GM23248 (cell line): ENCODE data around the gene EFCAB13. TPM values are rescaled to one million over a fixed set of nuclear protein-coding genes. Genes with fewer than 3 reads are reported as not detected.

Experiments
- DNase-seq: peaks from one replicate; pipeline ENCODE4 v3.0.0-alpha.2; 2015
- H2AFZ ChIP-seq: fragments of 200-600 bp; sonication (generic); 2 replicates; pipeline ENCODE4 v1.6.1; 2016; ENCODE audit warnings: antibody characterized with exemption
- H3F3A ChIP-seq: fragments of 200-600 bp; sonication (generic); 2 replicates; pipeline ENCODE4 v1.6.1; 2016; ENCODE audit warnings: mild to moderate bottlenecking, antibody characterized with exemption, mixed run types; ENCODE audit not compliant: insufficient read depth
- H3K27ac ChIP-seq: fragments of 200-600 bp; sonication (generic); 2 replicates; pipeline ENCODE4 v1.5.1; 2016; ENCODE audit warnings: mild to moderate bottlenecking
- H3K27me3 ChIP-seq: fragments of 200-600 bp; sonication (generic); replicated peaks from 2 replicates; pipeline ENCODE4 v1.6.1; 2016; ENCODE audit warnings: mild to moderate bottlenecking; ENCODE audit not compliant: insufficient read depth
- H3K36me3 ChIP-seq: fragments of 200-600 bp; sonication (generic); 2 replicates; pipeline ENCODE4 v1.6.1; 2016; ENCODE audit warnings: low read depth, mild to moderate bottlenecking
- H3K4me1 ChIP-seq: fragments of 200-600 bp; sonication (generic); 2 replicates; pipeline ENCODE4 v1.6.1; 2016; ENCODE audit warnings: mild to moderate bottlenecking; ENCODE audit not compliant: insufficient read depth
- H3K4me2 ChIP-seq: fragments of 200-600 bp; sonication (generic); one replicate; pipeline ENCODE4 v1.6.1; 2016; ENCODE audit warnings: mild to moderate bottlenecking; ENCODE audit not compliant: unreplicated experiment
- H3K4me3 ChIP-seq: fragments of 200-600 bp; sonication (generic); 2 replicates; pipeline ENCODE4 v1.5.1; 2016; ENCODE audit warnings: mild to moderate bottlenecking
- H3K79me2 ChIP-seq: fragments of 200-600 bp; sonication (generic); 2 replicates; pipeline ENCODE4 v1.6.1; 2016; ENCODE audit warnings: mild to moderate bottlenecking; ENCODE audit not compliant: insufficient read depth
- H3K9ac ChIP-seq: fragments of 200-600 bp; sonication (generic); 2 replicates; pipeline ENCODE4 v1.6.1; 2016; ENCODE audit warnings: mild to moderate bottlenecking
- H3K9me2 ChIP-seq: fragments of 200-600 bp; sonication (generic); 2 replicates; pipeline ENCODE4 v1.6.1; 2016; ENCODE audit warnings: mixed run types, mild to moderate bottlenecking, moderate library complexity; ENCODE audit not compliant: insufficient read depth
- H3K9me3 ChIP-seq: fragments of 200-600 bp; sonication (generic); one replicate; pipeline ENCODE4 v1.6.1; 2017; ENCODE audit warnings: low read depth
- H4K20me1 ChIP-seq: fragments of 200-600 bp; sonication (generic); 2 replicates; pipeline ENCODE4 v1.6.0; 2016; ENCODE audit not compliant: insufficient read depth
- EZH2 ChIP-seq: fragments of 200-600 bp; sonication (generic); IDR thresholded peaks from 2 replicates; pipeline ENCODE4 v1.6.1; 2018; ENCODE audit warnings: antibody characterized with exemption, mild to moderate bottlenecking; ENCODE audit not compliant: insufficient read depth, poor library complexity, severe bottlenecking
- EZH2phosphoT487 ChIP-seq: fragments of 200-600 bp; sonication (generic); IDR thresholded peaks from 2 replicates; pipeline ENCODE4 v1.6.1; 2018; ENCODE audit warnings: antibody characterized with exemption, moderate library complexity, mild to moderate bottlenecking, low read depth; ENCODE audit not compliant: insufficient read depth
- WGBS, 2 experiments: methylation state at CpG; one replicate each; pipeline ENCODE4 v1.1.6; 2015 to 2017; ENCODE audit warnings: low lambda C conversion rate in 2 of 2, low coverage in 1 of 2; ENCODE audit errors: missing lambda C conversion rate in 2 of 2; 5-methylcytosine and 5-hydroxymethylcytosine counted together
- in situ Hi-C: fragments of 300-500 bp; cut with MboI; formaldehyde crosslinking; loops from 2 replicates; pipeline ENCODE4 v1.15.0; 2020
- polyA plus RNA-seq: library from polyadenylated mRNA; unstranded; fragments of >200 nt; fragmentation: Nextera tagmentation; extraction: Ambion mirVana; gene quantifications from 2 replicates; pipeline ENCODE4 v1.2.1, GENCODE V29; 2016
- total RNA-seq: library from RNA; depleted of rRNA; stranded (reverse); fragments of >200 nt; shearing (Covaris generic); gene quantifications from 2 replicates; pipeline ENCODE4 v1.2.3, GENCODE V29; 2014

The EFCAB13 gene
- total and polyA plus RNA-seq, 2 experiments from 2014 or later = 0.98 to 1.4 TPM

DNA sequence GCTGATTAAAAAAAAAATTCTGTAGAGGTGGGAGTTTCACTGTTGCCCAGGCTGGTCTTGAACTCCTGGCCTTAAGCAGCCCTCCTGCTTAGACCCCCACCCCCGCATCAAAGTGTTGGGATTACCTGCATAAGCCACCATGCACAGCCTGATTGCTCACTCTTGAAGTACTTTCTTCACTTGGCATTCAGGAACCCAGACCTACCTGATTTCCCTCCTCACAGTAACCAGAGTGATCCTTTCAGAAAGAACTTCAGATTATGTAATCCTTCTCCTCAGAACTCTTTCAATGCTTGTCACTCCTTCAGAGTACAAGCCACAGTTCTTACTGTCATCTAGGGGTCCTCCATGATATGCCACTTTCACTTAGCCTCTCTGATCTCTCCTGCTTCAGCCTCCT, 1.4 kb downstream of the EFCAB13 start:
- Histone ChIP-seq H3K36me3 (no peaks in the 10 kb centered on the region), H3K9me2 (no peaks in the 10 kb centered on the region), H3K9ac (no peak overlapping the region), H3K9me3 (no peaks in the 10 kb centered on the region), H3K79me2 (no peaks in the 10 kb centered on the region), H2AFZ (no peak overlapping the region), H4K20me1 (no peaks in the 10 kb centered on the region), H3K27ac (no peak overlapping the region), H3K4me1 (no peaks in the 10 kb centered on the region), H3F3A (peaks cover 15% of the 10 kb centered on the region), H3K4me3 (no peak overlapping the region; the same call in 1 of the 2 replicates), H3K27me3 (no peaks in the 10 kb centered on the region), H3K4me2 (no peak overlapping the region)
- DNase-seq = no peak
- in situ Hi-C loops = no loop called here
- 40 to 73% methylated on average over 1 of the region's 1 CpG for WGBS, 2 experiments
- TF ChIP-seq EZH2phosphoT487 (no peak), EZH2 (no peak)

DNA sequence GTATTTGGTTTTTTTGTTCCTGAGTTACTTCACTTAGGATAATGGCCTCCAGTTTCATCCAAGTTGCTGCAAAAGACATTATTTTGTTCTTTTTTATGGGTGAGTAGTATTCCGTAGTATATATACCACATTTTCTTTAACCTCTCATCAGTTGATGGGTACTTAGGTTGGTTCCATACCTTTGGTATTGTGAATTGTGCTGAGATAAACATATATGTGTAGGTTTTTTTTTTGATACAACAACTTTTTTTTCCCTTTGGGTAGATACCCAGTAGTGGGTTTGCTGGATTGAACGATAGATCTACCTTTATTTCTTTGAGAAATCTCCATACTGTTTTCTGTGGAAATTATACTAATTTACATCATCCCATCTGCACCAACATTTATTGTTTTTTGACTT, 6.8 kb downstream of the EFCAB13 start:
- H3K9ac ChIP-seq = no peak overlapping the region
- no peak overlapping the region for H3K27ac ChIP-seq
- WGBS, 2 experiments = 92 to 96% methylated on average over 2 of the region's 2 CpGs
- no peaks in the 10 kb centered on the region for H3K4me1 ChIP-seq
- H4K20me1 ChIP-seq = no peaks in the 10 kb centered on the region
- TF ChIP-seq EZH2 (no peak), EZH2phosphoT487 (no peak)
- H2AFZ ChIP-seq = no peak overlapping the region
- no peak overlapping the region for H3K4me3 ChIP-seq
- no peaks in the 10 kb centered on the region; the same call in 1 of the 2 replicates for H3K36me3 ChIP-seq
- no peak for DNase-seq
- H3F3A ChIP-seq = no peaks in the 10 kb centered on the region
- no peaks in the 10 kb centered on the region for H3K9me3 ChIP-seq
- no peak overlapping the region for H3K4me2 ChIP-seq
- no peaks in the 10 kb centered on the region for H3K79me2 ChIP-seq
- no peaks in the 10 kb centered on the region for H3K27me3 ChIP-seq
- H3K9me2 ChIP-seq = no peaks in the 10 kb centered on the region
- in situ Hi-C loops = no loop called here

- in situ Hi-C loops = no loop called here
These were observed 8.5 kb downstream of the EFCAB13 start for GRCh38 chr17:47332287-47332686.

DNA sequence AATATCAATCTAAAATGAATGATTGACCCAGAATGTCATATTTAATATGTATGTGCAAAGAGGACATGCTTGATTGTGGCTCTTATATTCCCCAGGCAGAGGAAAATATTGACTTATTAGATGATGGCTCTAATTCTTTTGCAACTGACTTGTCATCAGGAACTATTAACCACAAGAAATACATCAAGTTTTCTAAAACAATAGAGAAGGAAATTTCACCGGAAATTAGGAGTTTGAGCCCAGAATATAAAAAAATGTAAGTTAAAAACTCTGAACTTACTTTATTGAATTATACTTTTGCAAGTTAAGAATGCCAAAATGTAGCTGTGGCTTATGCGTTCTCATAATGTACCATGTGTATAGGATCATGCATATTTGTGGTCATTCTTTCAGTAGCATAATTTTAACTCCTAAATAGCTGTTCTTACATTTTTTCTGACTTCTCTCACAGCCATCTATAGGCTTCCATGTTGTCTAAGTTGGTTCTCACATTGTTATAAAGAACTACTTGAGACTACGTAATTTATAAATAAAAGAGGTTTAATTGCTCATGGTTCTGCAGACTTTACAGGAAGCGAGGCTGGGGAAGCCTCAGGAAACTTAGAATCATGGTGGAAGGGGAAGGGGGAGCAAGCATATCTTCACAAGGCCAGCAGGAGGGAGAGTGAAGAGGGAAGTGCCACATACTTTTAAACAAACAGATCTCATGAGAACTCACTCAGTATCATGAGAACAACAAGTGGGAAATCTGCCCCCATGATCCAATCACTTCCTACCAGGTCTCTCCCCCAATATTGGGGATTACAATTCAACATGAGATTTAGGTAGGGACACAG, 11.6 kb downstream of the EFCAB13 start:
- no peak overlapping the region for H2AFZ ChIP-seq
- H3F3A ChIP-seq = no peaks in the 10 kb centered on the region
- H3K4me1 ChIP-seq = no peaks in the 10 kb centered on the region
- H4K20me1 ChIP-seq = no peaks in the 10 kb centered on the region
- H3K27me3 ChIP-seq = no peaks in the 10 kb centered on the region
- H3K4me2 ChIP-seq = no peak overlapping the region
- no peak overlapping the region for H3K4me3 ChIP-seq
- H3K27ac ChIP-seq = no peak overlapping the region
- H3K79me2 ChIP-seq = no peaks in the 10 kb centered on the region
- in situ Hi-C loops = no loop called here
- no peaks in the 10 kb centered on the region; the same call in 1 of the 2 replicates for H3K36me3 ChIP-seq
- no peak for DNase-seq
- WGBS, 2 experiments = 74 to 83% methylated on average over 4 of the region's 4 CpGs
- H3K9me2 ChIP-seq = no peaks in the 10 kb centered on the region
- no peak for TF ChIP-seq EZH2
- TF ChIP-seq EZH2phosphoT487 = no peak
- H3K9me3 ChIP-seq = no peaks in the 10 kb centered on the region
- H3K9ac ChIP-seq = no peak overlapping the region

More at GRCh38 chr17:47332287-47332686, 8.5 kb downstream of the EFCAB13 start:
- DNase-seq = no peak
- Histone ChIP-seq H3K27me3 (no peaks in the 10 kb centered on the region), H3K4me3 (no peak overlapping the region), H4K20me1 (no peaks in the 10 kb centered on the region), H3K79me2 (no peaks in the 10 kb centered on the region), H3K4me2 (no peak overlapping the region), H3K36me3 (no peaks in the 10 kb centered on the region; the same call in 1 of the 2 replicates), H3K9ac (no peak overlapping the region), H2AFZ (no peak overlapping the region), H3F3A (no peaks in the 10 kb centered on the region), H3K9me3 (no peaks in the 10 kb centered on the region), H3K9me2 (no peaks in the 10 kb centered on the region), H3K4me1 (no peaks in the 10 kb centered on the region), H3K27ac (no peak overlapping the region)
- TF ChIP-seq EZH2 (no peak), EZH2phosphoT487 (no peak)
